AG09309 (cell line): ENCODE measurements around the gene SETD4.
"Not testable (repeated sequence)": the region's sequence is repeated elsewhere in the genome, so short reads cannot be mapped to it uniquely, and the experiment has no call there.

Experiments used
- DNase-seq: peaks from one replicate; pipeline ENCODE4 v3.0.0-alpha.2; 2010; ENCODE audit warnings: low read depth
- H3K4me3 ChIP-seq: 2 replicates; pipeline ENCODE4 v1.5.1; 2011; ENCODE audit warnings: mild to moderate bottlenecking, low read depth, low read length, moderate library complexity; ENCODE audit not compliant: control insufficient read depth
- CTCF ChIP-seq: IDR thresholded peaks from 2 replicates; pipeline ENCODE4 v1.5.1; 2011; ENCODE audit warnings: mild to moderate bottlenecking, low read depth, low read length, inconsistent platforms; ENCODE audit not compliant: insufficient read depth, control insufficient read depth; ENCODE audit errors: missing control alignments

SETD4 gene

GRCh38 chr21:36100971-36101641 is 40.8 kb upstream of the SETD4 start:
- no peak for DNase-seq
- no peak for TF ChIP-seq CTCF
- H3K4me3 ChIP-seq = no peak overlapping the region

DNA sequence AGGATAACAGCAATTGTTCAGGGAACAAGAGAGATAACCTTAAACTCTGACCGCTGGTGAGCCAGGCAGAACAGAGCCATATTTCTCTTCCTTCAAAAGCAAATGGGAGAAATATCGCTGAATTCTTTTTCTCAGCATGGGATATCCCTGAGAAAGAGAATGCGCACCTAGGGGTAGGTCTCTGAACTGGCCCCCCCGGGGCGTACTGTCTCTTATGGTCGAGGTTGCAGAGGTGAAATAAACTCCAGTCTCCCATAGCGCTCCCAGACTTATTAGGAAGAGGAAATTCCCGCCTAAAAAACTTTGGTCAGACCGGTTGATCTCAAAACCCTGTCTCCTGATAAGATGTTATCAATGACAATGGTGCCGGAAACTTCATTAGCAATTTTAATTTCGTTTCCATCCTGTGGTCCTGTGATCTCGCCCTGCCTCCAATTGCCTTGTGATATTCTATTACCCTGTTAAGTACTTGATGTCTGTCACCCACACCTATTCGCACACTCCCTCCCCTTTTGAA is 39.4 kb upstream of the SETD4 start:
- not testable (repeated sequence) for H3K4me3 ChIP-seq

DNA sequence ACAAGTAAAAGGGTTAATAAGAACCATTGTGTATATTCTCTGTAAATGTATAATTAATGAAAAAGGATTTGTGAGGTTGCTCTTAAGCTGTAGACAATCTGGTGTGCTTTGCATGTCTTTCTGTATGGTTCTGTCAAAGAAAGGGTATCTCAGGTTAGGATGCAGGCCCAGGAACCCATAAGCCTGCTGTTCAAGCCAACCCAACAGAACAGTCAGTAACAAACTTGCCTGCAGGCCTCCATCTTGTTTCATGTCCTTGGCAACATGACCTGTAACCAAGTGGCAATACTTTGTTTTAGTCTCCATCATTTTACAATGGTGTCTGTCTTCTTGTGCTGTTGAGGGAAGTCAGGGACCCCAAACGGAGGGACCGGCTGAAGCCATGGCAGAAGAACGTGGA is 38.7 kb upstream of the SETD4 start:
- TF ChIP-seq CTCF = no peak
- no peak for DNase-seq
- H3K4me3 ChIP-seq = no peak overlapping the region

More for the DNA sequence above, 39.4 kb upstream of the SETD4 start:
- DNase-seq = not testable (repeated sequence)

DNA sequence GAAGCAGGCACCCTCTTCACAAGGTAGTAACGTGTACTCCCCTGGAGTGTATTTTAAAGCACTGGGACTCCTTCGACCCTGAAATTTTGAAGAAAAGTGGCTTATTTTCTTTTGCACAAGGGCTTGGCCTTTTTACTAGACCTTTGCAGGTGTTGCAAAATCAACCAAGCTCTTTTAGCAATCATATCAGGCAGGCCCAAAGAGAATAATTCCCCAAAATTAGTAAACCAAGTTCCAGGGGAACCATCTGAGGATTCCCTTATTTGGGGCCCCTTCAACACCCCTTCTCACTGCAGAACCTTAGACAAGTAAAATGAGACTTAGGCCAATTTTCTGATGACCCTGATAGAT is 37.8 kb upstream of the SETD4 start:
- H3K4me3 ChIP-seq = no peak overlapping the region
- no peak for DNase-seq
- TF ChIP-seq CTCF = no peak

- no peak overlapping the region for H3K4me3 ChIP-seq
- no peak for TF ChIP-seq CTCF
- DNase-seq = no peak
Measured at GRCh38 chr21:36097427-36098181, 37.3 kb upstream of the SETD4 start.

DNA sequence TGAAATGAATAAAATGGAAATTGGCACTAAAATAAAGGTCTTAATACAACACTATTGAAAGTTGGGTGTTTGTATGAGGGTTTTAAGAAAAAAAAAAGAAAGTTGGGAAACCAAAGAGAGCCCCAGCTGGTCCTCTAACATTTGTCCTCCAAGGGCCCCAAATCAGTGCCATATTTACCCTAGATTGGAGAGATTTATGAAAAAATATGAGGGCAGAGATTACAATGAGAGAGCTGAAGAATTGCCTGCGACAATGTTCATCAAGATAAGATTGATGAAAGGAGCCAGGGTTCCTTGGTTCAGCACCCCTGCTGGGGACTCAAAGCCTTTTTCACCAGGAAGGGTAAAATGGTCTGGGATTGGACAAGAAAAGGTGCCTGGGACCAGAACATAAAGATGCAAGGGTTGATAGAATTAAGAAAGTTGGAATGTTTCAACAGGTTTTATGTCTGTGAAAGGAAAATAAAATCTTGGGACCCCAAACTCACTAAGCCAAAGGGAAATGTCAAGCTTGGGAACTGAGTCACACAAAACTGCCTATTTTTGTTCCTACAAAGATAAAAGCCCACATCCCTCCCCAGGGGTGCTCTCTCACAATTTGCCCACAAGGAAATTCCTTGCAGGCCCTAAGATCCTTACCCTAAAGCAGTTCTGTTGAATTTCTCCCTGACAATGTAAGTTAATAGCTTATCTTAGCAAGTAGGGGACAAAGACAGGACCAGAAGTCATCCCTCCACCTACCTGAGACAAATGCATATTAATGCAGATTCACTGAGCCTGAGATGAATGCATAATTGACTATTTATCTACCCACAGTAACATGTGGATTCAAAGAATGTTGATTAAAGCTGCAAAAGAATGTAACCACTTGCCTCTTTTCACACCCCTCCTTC is 36.3 kb upstream of the SETD4 start:
- no peak for DNase-seq
- no peak for TF ChIP-seq CTCF
- H3K4me3 ChIP-seq = no peak overlapping the region
